Pulmonary artery endothelial cell (primary cell): Measurements from ENCODE around the gene PTPRD. TPM values are rescaled to one million over a fixed set of nuclear protein-coding genes. Genes with fewer than 3 reads are reported as not detected.

Source experiments
- DNase-seq: peaks from one replicate; pipeline ENCODE4 v3.0.0-alpha.2; 2011; ENCODE audit warnings: low read depth, low spot score
- total RNA-seq: library from RNA; depleted of rRNA; stranded (reverse); fragments of >200 nt; gene quantifications from 2 replicates; pipeline ENCODE4 v1.2.3, GENCODE V29; 2014

Gene PTPRD
- total RNA-seq, 1 donor from 2014 or later: 1.5 TPM

DNA sequence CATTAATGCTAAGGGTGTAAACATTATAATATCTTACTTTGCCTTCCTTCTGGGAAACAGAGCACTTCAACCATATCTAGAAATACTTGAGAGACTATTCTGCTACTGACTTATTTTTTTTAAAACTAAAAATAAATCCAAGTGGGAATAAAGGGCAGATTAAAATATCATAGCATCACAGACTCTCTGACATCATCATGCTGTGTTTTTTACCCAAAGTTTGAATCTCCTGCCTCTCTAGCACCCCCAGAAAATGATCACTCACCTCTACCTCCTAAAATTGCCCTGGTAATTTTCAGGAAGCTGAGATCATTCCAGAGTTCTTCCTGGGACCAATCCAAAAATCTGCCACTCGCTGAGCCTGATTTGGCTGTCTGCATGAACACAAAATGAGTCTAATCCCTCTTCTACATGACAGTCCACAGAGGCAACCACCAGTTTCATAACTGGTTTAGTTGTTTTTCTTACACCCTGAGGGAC is 1999.4 kb downstream of the PTPRD start:
- DNase-seq: no peak

- no peak for DNase-seq
Observed at GRCh38 chr9:8611153-8611552, 2001.6 kb downstream of the PTPRD start.

- DNase-seq: no peak
Observed at GRCh38 chr9:8610256-8610655, 2002.5 kb downstream of the PTPRD start.

GRCh38 chr9:8605096-8605495 is 2007.7 kb downstream of the PTPRD start:
- no peak for DNase-seq

GRCh38 chr9:8604201-8604600 is 2008.6 kb downstream of the PTPRD start:
- no peak for DNase-seq

DNA sequence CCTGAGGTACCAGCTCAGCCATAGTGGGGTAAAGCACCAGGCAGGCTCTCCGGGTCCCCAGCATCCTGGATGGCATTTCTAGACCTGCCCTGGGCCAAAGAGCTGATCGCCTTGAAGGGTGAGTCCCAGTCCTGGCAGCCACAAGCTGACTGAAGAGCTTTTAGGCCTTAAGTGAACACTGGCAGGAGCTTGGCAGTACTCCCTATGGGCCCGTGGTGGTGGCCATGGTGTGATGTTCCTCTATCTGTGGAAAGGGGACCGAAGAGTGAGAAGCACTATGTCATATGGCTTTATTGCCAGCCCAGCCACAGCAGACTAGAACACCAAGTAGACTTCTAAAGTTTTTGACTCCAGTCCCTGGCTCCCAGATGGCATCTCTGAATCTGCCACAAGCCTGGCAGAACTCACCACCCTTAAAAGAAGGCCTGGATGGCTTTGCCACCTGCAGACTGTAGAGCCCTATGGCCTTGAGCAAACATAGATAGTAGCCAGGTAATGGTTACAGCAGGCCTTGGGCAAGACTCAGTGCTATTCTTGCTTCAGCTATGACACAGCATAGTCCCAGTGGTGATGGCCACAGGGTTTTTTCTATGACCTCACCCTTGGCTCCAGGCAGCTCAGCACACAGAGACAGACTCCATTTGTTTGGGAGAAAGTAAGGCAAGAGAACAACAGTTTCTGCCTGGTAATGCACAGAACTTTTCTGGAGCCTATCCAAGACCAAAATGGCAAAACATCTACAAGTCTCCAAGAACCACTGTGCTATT is 2011.7 kb downstream of the PTPRD start:
- no peak for DNase-seq

DNA sequence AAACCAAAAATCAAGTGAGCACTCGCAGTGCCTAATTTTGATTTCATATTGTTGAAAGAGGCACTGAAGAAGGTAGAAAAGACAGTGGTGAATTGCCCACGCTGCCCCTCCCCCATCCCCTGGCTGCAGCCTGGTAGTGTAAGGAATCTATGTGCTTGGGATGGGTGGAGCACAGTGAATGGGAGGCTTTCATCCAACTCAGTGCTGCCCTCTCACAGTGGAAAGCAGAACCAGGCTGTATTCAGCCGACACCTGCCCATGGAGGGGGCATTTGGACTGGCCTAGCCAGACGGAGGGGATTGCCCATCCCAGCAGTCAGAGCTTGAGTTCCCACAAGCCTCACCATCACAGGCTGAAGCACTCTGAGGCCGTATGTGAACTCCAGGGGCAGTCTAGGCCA is 2012.9 kb downstream of the PTPRD start:
- no peak for DNase-seq

GRCh38 chr9:8589476-8589875 is 2023.3 kb downstream of the PTPRD start:
- no peak for DNase-seq

DNA sequence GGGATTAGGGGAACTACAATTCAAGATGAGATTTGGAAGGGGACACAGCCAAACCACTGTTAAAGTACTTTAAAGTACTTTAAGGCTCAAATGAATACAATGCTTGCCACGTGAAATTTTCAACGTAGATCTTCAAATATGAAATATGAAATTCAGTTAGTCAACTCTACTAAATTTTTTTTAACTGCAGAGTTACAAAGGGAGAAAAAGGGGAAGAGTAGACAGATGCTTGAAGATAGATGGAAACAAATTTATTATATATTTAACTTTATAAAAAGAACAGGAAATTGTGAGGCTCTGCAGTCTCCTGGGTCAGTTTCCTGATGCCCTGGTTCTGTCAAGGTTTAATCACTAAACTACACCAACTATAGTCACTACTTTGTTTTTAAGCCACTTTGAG is 2027.8 kb downstream of the PTPRD start:
- DNase-seq: no peak

DNA sequence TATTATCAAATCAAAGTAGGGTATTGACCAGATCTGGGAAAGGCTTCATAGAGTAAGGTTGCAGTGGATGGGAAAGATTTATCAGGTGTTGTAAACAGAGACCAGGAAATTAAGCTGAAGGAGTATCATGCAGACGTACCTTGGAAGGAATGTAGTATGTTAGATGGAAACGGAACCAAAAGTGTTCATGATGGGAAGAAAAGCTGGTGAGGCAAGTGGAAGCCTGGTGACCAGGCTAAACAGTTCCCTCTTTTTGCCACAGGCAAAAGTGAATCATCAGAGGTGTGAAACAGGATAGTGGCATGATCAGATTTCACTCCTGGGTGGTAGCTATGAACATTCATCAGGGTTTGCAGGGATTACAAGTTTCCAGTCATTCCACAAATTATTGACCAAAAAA is 2033.1 kb downstream of the PTPRD start:
- DNase-seq: no peak

DNA sequence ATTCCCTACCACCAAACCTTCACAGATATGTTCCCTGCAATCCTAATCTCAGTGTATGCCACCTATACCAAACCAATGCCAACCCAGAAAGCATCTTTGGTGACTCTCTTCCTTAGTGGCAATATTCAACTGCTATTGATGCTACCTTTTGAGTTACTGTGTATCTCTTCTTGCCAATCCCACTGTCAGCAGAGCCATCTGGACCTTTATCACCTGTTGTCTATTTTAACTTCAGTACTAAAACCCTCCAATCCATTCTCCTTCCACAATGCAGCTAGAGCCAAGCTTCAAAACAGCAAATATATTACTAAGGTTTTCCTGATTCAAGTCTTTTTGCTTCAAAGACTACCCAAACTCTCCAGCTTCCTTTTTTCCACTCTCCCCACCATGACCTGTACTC is 2036.1 kb downstream of the PTPRD start:
- no peak for DNase-seq

- DNase-seq: no peak
Observed at GRCh38 chr9:8574846-8575245, 2038.0 kb downstream of the PTPRD start.

DNA sequence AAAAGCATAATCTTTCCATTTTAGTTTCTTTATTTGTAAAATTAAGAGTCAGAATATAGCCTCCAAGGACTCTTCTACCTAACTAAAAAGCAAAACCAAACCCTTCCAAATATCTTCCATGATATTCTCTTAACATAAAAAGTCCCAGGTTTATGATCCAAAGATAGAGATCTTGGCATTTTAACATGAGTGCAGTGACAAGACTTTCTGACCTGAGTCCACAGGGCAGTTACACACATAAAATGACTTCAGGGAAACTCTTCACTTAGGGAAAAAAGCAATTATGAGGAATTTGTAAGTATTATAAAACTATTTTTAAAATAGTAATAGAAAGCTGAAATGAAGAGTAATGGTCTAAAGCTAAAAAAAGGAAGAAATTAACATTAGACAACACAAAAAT is 2040.6 kb downstream of the PTPRD start:
- DNase-seq: no peak

- DNase-seq: no peak
Observed at GRCh38 chr9:8571643-8572042, 2041.2 kb downstream of the PTPRD start.

DNA sequence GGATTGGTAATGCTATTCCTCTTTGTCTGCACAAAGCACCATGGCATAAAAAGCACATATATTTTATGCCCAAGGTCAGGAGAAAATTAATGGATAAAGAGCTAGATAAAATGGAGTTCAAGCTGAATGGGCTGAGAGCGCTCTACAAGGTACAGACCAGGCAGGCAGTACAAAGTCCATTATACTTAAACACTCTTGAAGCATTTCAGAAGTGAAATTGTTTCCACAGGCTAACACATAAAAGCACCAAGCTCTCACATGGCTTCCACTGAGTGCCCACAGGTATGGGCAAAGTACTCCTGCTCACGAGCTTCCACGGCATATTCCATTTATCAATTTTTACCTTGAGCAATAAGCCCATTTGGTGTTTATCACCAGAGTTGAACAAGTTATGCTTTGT is 2042.0 kb downstream of the PTPRD start:
- DNase-seq: no peak

- no peak for DNase-seq
Observed at GRCh38 chr9:8569823-8570222, 2043.0 kb downstream of the PTPRD start.

DNA sequence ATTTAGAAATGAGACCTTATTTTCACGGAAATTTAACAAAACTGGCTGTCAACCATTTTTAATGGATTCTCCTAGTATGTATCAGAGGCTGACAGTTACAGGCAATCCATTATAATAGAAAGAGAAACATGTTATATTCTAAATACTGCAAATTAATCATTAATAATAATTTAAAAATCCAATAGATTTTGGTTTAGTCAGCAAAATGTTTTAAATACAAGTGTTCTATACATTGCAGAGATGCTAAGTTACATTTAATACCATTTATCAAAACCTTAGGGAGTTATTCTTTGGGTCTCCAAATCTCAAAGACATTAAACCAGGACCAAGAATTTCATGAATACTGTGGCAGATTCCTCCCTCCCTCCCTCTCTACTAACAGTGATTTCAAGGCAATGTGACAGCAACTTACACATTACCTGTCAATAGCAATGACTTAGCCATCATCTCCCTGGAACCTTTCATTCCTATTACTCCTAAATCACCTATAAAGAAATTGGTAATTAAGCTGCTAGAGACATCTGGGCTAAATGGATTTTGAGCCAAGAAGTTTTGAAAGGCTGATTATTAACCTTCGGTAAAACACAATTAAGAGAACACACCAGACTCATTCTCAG is 2044.7 kb downstream of the PTPRD start:
- DNase-seq: no peak

DNA sequence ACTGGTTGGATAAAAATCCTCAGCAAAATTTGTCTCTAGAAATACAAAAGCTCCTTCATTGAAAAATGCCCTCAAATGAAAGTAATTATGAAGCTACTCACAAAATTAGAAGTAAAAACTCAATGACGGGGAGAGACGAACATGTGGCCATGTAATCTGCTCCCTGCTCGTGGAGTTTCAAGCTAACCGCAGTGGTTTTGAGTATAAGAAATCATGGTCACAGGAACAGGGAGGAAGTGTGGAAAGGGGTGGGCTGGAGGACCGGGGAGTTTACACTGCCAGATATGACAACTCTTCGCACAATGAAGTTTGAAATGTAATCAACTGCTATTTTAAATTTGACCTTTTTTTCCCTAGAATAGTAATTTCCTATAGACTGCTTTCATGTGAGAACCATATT is 2047.8 kb downstream of the PTPRD start:
- no peak for DNase-seq

GRCh38 chr9:8560560-8561525 is 2052.0 kb downstream of the PTPRD start:
- no peak for DNase-seq

- no peak for DNase-seq
Observed at GRCh38 chr9:8558176-8558575, 2054.6 kb downstream of the PTPRD start.

DNA sequence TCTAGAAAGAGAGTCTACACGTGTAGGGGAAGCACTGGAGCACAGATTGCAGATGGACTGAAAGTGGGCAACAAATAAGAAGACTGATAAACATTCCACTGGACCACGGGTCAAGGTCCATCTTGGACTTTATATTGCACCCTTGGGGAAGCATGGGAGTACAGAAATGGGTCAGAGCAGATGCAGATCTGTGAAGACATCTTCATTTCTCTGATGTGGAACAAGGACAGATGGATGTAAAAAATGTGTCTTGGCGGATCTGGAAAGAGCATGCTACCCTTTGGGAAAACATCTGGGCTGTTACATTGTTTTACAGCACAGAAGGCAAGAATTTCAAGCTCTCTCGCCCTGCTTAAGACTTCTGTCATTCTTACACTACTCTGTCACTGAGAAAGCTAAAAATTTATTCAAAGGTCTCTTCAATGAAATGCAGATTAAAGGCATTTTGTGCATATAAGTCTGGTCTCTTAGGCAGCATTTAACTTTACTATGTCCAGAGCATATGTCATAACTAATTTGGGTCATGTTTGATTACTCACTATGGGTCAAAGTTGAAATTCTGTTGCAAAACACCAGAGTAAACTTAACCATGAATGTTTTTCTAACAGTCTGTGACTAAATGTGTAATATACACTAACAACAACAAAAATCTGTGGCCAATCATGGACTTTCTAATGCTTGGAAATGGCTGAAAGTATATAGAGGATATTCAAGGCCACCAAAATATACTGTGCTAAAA is 2056.9 kb downstream of the PTPRD start:
- no peak for DNase-seq
